ENCODE measurements around the gene TOR3A. TPM values are rescaled to one million over a fixed set of nuclear protein-coding genes. Genes with fewer than 3 reads are reported as not detected.

Gene TOR3A
- total RNA-seq, 1 donor from 2014 or later: 23.0 TPM

- no peak for DNase-seq
- Histone ChIP-seq H3K27ac (peak overlapping the region; percentile 91), H3K4me1 (peaks cover 14% of the 10 kb centered on the region), H3K36me3 (peaks cover 14% of the 10 kb centered on the region), H3K9me3 (no peaks in the 10 kb centered on the region), H3K27me3 (no peaks in the 10 kb centered on the region), H3K4me3 (peak overlapping the region; percentile 94)
- intact Hi-C loops (cut with DNase I): no loop called here
- ATAC-seq: no peak
- no peak for TF ChIP-seq CTCF (IDR thresholded peaks at IDR 0.05)
Measured at GRCh38 chr1:179080866-179081686, 794 bp upstream of the TOR3A start.

- H3K4me3 ChIP-seq: peak overlapping the region; percentile 94
- H3K27ac ChIP-seq: peak overlapping the region; percentile 91
- no peak for TF ChIP-seq CTCF (IDR thresholded peaks at IDR 0.05)
- H3K9me3 ChIP-seq: no peaks in the 10 kb centered on the region
- no peaks in the 10 kb centered on the region for H3K27me3 ChIP-seq
- DNase-seq (peak; percentile 76), ATAC-seq (peak; percentile 64)
- peaks cover 15% of the 10 kb centered on the region for H3K36me3 ChIP-seq
- H3K4me1 ChIP-seq: peaks cover 14% of the 10 kb centered on the region
- intact Hi-C loops (cut with DNase I): no loop called here
Measured at GRCh38 chr1:179082333-179082998, 596 bp downstream of the TOR3A start.

GRCh38 chr1:179082999-179083335 is 1.1 kb downstream of the TOR3A start:
- no peak for DNase-seq
- peak overlapping the region; percentile 94 for H3K4me3 ChIP-seq
- no peaks in the 10 kb centered on the region for H3K27me3 ChIP-seq
- no peaks in the 10 kb centered on the region for H3K9me3 ChIP-seq
- intact Hi-C loops (cut with DNase I): no loop called here
- H3K4me1 ChIP-seq: peaks cover 14% of the 10 kb centered on the region
- H3K36me3 ChIP-seq: peaks cover 18% of the 10 kb centered on the region
- TF ChIP-seq CTCF (IDR thresholded peaks at IDR 0.05): no peak
- peak overlapping the region; percentile 91 for H3K27ac ChIP-seq
- no peak for ATAC-seq

GRCh38 chr1:179083533-179083932 is 1.7 kb downstream of the TOR3A start:
- intact Hi-C loops (cut with DNase I): no loop called here
- Histone ChIP-seq H3K36me3 (peaks cover 24% of the 10 kb centered on the region), H3K4me3 (no peak overlapping the region), H3K9me3 (no peaks in the 10 kb centered on the region), H3K4me1 (peaks cover 14% of the 10 kb centered on the region), H3K27ac (no peak overlapping the region), H3K27me3 (no peaks in the 10 kb centered on the region)
- ATAC-seq (no peak), DNase-seq (no peak)
- no peak for TF ChIP-seq CTCF (IDR thresholded peaks at IDR 0.05)

GRCh38 chr1:179087665-179088064 is 5.8 kb downstream of the TOR3A start:
- intact Hi-C loops (cut with DNase I): no loop called here
- Histone ChIP-seq H3K27ac (no peak overlapping the region), H3K27me3 (no peaks in the 10 kb centered on the region), H3K4me3 (no peak overlapping the region), H3K36me3 (peaks cover 38% of the 10 kb centered on the region), H3K4me1 (peaks cover 24% of the 10 kb centered on the region), H3K9me3 (no peaks in the 10 kb centered on the region)
- ATAC-seq (no peak), DNase-seq (no peak)
- no peak for TF ChIP-seq CTCF (IDR thresholded peaks at IDR 0.05)

Data from upper lobe of right lung (tissue), 1 donor.